B cell (primary cell): ENCODE measurements around the gene CAV2.

ENCODE experiments used
- CTCF ChIP-seq: fragments of 200-600 bp; IDR thresholded peaks from one replicate; pipeline ENCODE4 v1.8.0; 2022; ENCODE audit warnings: antibody characterized with exemption, mild to moderate bottlenecking
- EZH2 ChIP-seq: IDR thresholded peaks from 2 replicates; pipeline ENCODE4 v1.6.1; 2012; ENCODE audit warnings: borderline replicate concordance, low read depth, mild to moderate bottlenecking, moderate library complexity, low read length; ENCODE audit not compliant: insufficient read depth, poor library complexity, severe bottlenecking

GRCh38 chr7:116549370-116549769 is 49.8 kb downstream of the CAV2 start:
- TF ChIP-seq CTCF (no peak), EZH2 (no peak)
